ENCODE data around the gene USO1.
"Not testable (repeated sequence)": the region's sequence is repeated elsewhere in the genome, so short reads cannot be mapped to it uniquely, and the experiment has no call there.

USO1 gene

GRCh38 chr4:75699299-75699698 lies 25.1 kb upstream of the USO1 start:
- ATAC-seq, result peak; percentile 70
- no peaks in the 10 kb centered on the region for H3K27me3 Mint-ChIP-seq
- H3K4me1 Mint-ChIP-seq, result peaks cover 50% of the 10 kb centered on the region
- H3K27ac Mint-ChIP-seq, result peak overlapping the region; percentile 56 to 91
- no peaks in the 10 kb centered on the region for H3K9me3 Mint-ChIP-seq
- DNase-seq, result no peak
- peak overlapping the region; percentile 44 to 69 for H3K4me3 Mint-ChIP-seq

- Mint-ChIP-seq H3K4me1 (peaks cover 18% of the 10 kb centered on the region), H3K4me3 (no peak overlapping the region), H3K27me3 (no peaks in the 10 kb centered on the region), H3K27ac (no peak overlapping the region), H3K9me3 (no peaks in the 10 kb centered on the region)
- DNase-seq (no peak), ATAC-seq (no peak)
Observed at GRCh38 chr4:75702919-75703411, 21.4 kb upstream of the USO1 start.

GRCh38 chr4:75705198-75705977 lies 19.0 kb upstream of the USO1 start:
- Mint-ChIP-seq H3K4me3 (no peak overlapping the region), H3K9me3 (no peaks in the 10 kb centered on the region), H3K27ac (peak overlapping the region in 1 of 2 donors; percentile 58), H3K27me3 (no peaks in the 10 kb centered on the region), H3K4me1 (peaks cover 14% of the 10 kb centered on the region)
- no peak for DNase-seq
- ATAC-seq, result no peak

GRCh38 chr4:75708218-75708691 lies 16.1 kb upstream of the USO1 start:
- ATAC-seq (peak; percentile 98), DNase-seq (peak; percentile 59 to 69)
- H3K4me3 Mint-ChIP-seq, result peak overlapping the region; percentile 37 to 54

GRCh38 chr4:75710246-75710645 lies 14.1 kb upstream of the USO1 start:
- Mint-ChIP-seq H3K4me1 (peaks cover 21% of the 10 kb centered on the region), H3K27ac (no peak overlapping the region), H3K9me3 (no peaks in the 10 kb centered on the region), H3K4me3 (no peak overlapping the region), H3K27me3 (no peaks in the 10 kb centered on the region)
- no peak for DNase-seq
- no peak for ATAC-seq

More at GRCh38 chr4:75708218-75708691, 16.1 kb upstream of the USO1 start:
- H3K27me3 Mint-ChIP-seq, result no peaks in the 10 kb centered on the region
- no peaks in the 10 kb centered on the region for H3K9me3 Mint-ChIP-seq
- H3K4me1 Mint-ChIP-seq, result peaks cover 14% of the 10 kb centered on the region
- H3K27ac Mint-ChIP-seq, result peak overlapping the region; percentile 63 to 66

- Mint-ChIP-seq H3K9me3 (no peaks in the 10 kb centered on the region), H3K4me3 (no peak overlapping the region), H3K27ac (no peak overlapping the region), H3K4me1 (peaks cover 20% of the 10 kb centered on the region), H3K27me3 (no peaks in the 10 kb centered on the region)
- DNase-seq, result no peak
- ATAC-seq, result no peak
Observed at GRCh38 chr4:75714011-75714410, 10.4 kb upstream of the USO1 start.

- Mint-ChIP-seq H3K27ac (no peak overlapping the region), H3K4me3 (no peak overlapping the region), H3K27me3 (no peaks in the 10 kb centered on the region), H3K9me3 (no peaks in the 10 kb centered on the region), H3K4me1 (peaks cover 15% of the 10 kb centered on the region)
- DNase-seq (no peak), ATAC-seq (no peak)
Observed at GRCh38 chr4:75714704-75715103, 9.7 kb upstream of the USO1 start.

- DNase-seq, result no peak
- H3K9me3 Mint-ChIP-seq, result no peaks in the 10 kb centered on the region
- H3K4me3 Mint-ChIP-seq, result no peak overlapping the region
- ATAC-seq, result no peak
- no peaks in the 10 kb centered on the region for H3K27me3 Mint-ChIP-seq
- H3K4me1 Mint-ChIP-seq, result peaks cover 15% of the 10 kb centered on the region
- H3K27ac Mint-ChIP-seq, result peak overlapping the region in 1 of 2 donors; percentile 48
Observed at GRCh38 chr4:75715105-75715799, 9.1 kb upstream of the USO1 start.

GRCh38 chr4:75716054-75716453 lies 8.3 kb upstream of the USO1 start:
- H3K4me1 Mint-ChIP-seq, result peaks cover 15% of the 10 kb centered on the region
- not testable (repeated sequence) for ATAC-seq, H3K4me3 Mint-ChIP-seq, H3K27ac Mint-ChIP-seq, H3K9me3 Mint-ChIP-seq, H3K27me3 Mint-ChIP-seq, DNase-seq

- H3K4me1 Mint-ChIP-seq, result peaks cover 23% of the 10 kb centered on the region
- H3K27me3 Mint-ChIP-seq, result no peaks in the 10 kb centered on the region
- DNase-seq, result no peak
- H3K4me3 Mint-ChIP-seq, result no peak overlapping the region
- no peak overlapping the region for H3K27ac Mint-ChIP-seq
- no peak for ATAC-seq
- no peaks in the 10 kb centered on the region for H3K9me3 Mint-ChIP-seq
Observed at GRCh38 chr4:75717408-75717807, 7.0 kb upstream of the USO1 start.

GRCh38 chr4:75718529-75718928 lies 5.8 kb upstream of the USO1 start:
- H3K27ac Mint-ChIP-seq, result no peak overlapping the region
- DNase-seq, result no peak

GRCh38 chr4:75722417-75722816 lies 2.0 kb upstream of the USO1 start:
- DNase-seq (no peak), ATAC-seq (no peak)
- Mint-ChIP-seq H3K9me3 (no peaks in the 10 kb centered on the region), H3K27ac (no peak overlapping the region), H3K4me3 (peak overlapping the region in 1 of 2 donors; percentile 18), H3K4me1 (peaks cover 42% of the 10 kb centered on the region), H3K27me3 (no peaks in the 10 kb centered on the region)

More at GRCh38 chr4:75718529-75718928, 5.8 kb upstream of the USO1 start:
- no peak overlapping the region for H3K4me3 Mint-ChIP-seq
- no peaks in the 10 kb centered on the region for H3K9me3 Mint-ChIP-seq
- peaks cover 33% of the 10 kb centered on the region for H3K4me1 Mint-ChIP-seq
- ATAC-seq, result no peak
- no peaks in the 10 kb centered on the region for H3K27me3 Mint-ChIP-seq

GRCh38 chr4:75723163-75724065 lies 963 bp upstream of the USO1 start:
- DNase-seq, result no peak
- Mint-ChIP-seq H3K4me3 (peak overlapping the region; percentile 99), H3K4me1 (peaks cover 48% of the 10 kb centered on the region), H3K27me3 (no peaks in the 10 kb centered on the region), H3K9me3 (no peaks in the 10 kb centered on the region), H3K27ac (peak overlapping the region; percentile 99 to 100)
- no peak for ATAC-seq

GRCh38 chr4:75724867-75725724 lies 719 bp downstream of the USO1 start:
- Mint-ChIP-seq H3K27me3 (no peaks in the 10 kb centered on the region), H3K4me1 (peaks cover 54% of the 10 kb centered on the region), H3K9me3 (no peaks in the 10 kb centered on the region), H3K27ac (peak overlapping the region; percentile 99 to 100), H3K4me3 (peak overlapping the region; percentile 99)
- DNase-seq (peak; percentile 57 to 71), ATAC-seq (peak; percentile 54)

Measured in stimulated activated naive CD8-positive, alpha-beta T cell treated with anti-CD3 and anti-CD28 coated beads, Interleukin-15, amount 100 ng/mL, for 72 hours (primary cell).